ENCODE results near the gene PLAGL1.

- TF ChIP-seq EZH2 (IDR thresholded peaks at IDR 0.05; ENCODE audit: insufficient read depth, poor library complexity, severe bottlenecking) = no peak
- no peak for TF ChIP-seq EZH2phosphoT487 (IDR thresholded peaks at IDR 0.05; ENCODE audit: insufficient read depth, low read depth)
These were observed 23.4 kb downstream of the PLAGL1 start for GRCh38 chr6:143984666-143985065.

All from GM23248 (cell line).